DOHH2 (cell line): ENCODE data around the gene PRPF40A.
"Not testable (repeated sequence)": the region's sequence is repeated elsewhere in the genome, so short reads cannot be mapped to it uniquely, and the experiment has no call there.

ENCODE experiments used
- H3F3A ChIP-seq: fragments of 200-600 bp; sonication (generic), shearing (Covaris generic); 2 replicates; pipeline ENCODE4 v1.6.0; 2016; ENCODE audit warnings: antibody characterized with exemption, mild to moderate bottlenecking; ENCODE audit not compliant: control insufficient read depth, insufficient read depth
- H3K27ac ChIP-seq: fragments of 200-600 bp; sonication (generic); 2 replicates; pipeline ENCODE4 v1.5.1; 2014; ENCODE audit warnings: low read depth, mild to moderate bottlenecking, low read length, moderate library complexity
- H3K27me3 ChIP-seq: fragments of 200-600 bp; sonication (generic); 2 replicates; pipeline ENCODE4 v1.6.1; 2014; ENCODE audit warnings: mild to moderate bottlenecking, low read length, mixed read lengths; ENCODE audit not compliant: control insufficient read depth
- H3K36me3 ChIP-seq: fragments of 200-600 bp; sonication (generic); 2 replicates; pipeline ENCODE4 v1.6.1; 2014; ENCODE audit warnings: mild to moderate bottlenecking, low read length, moderate library complexity, mixed read lengths; ENCODE audit not compliant: control insufficient read depth
- H3K4me1 ChIP-seq: fragments of 200-600 bp; sonication (generic); 2 replicates; pipeline ENCODE4 v1.6.1; 2014; ENCODE audit warnings: mild to moderate bottlenecking, low read length, mixed read lengths; ENCODE audit not compliant: control insufficient read depth
- H3K4me2 ChIP-seq: fragments of 200-600 bp; sonication (generic); 2 replicates; pipeline ENCODE4 v1.6.0; 2014; ENCODE audit warnings: mild to moderate bottlenecking, low read length, moderate library complexity
- H3K4me3 ChIP-seq: fragments of 200-600 bp; sonication (generic); 2 replicates; pipeline ENCODE4 v1.5.1; 2014; ENCODE audit warnings: mild to moderate bottlenecking, low read length, mixed read lengths
- H3K79me2 ChIP-seq: fragments of 200-600 bp; sonication (generic); 2 replicates; pipeline ENCODE4 v1.6.1; 2014; ENCODE audit warnings: mild to moderate bottlenecking, low read length, mixed read lengths; ENCODE audit not compliant: control insufficient read depth
- H3K9me2 ChIP-seq: fragments of 200-600 bp; sonication (generic); replicated peaks from 2 replicates; pipeline ENCODE4 v1.6.1; 2014; ENCODE audit warnings: mild to moderate bottlenecking, low read length, mixed read lengths; ENCODE audit not compliant: control insufficient read depth
- H3K9me3 ChIP-seq: fragments of 200-600 bp; sonication (generic); 2 replicates; pipeline ENCODE4 v1.6.1; 2014; ENCODE audit warnings: antibody characterized with exemption, low read length, mixed read lengths; ENCODE audit not compliant: control insufficient read depth, insufficient read depth
- H4K20me1 ChIP-seq: fragments of 200-600 bp; sonication (generic); 2 replicates; pipeline ENCODE4 v1.6.0; 2014; ENCODE audit warnings: low read depth, mild to moderate bottlenecking, antibody characterized with exemption, low read length, moderate library complexity; ENCODE audit not compliant: control insufficient read depth, insufficient read depth
- EZH2phosphoT487 ChIP-seq: fragments of 200-600 bp; sonication (generic); IDR thresholded peaks from 2 replicates; pipeline ENCODE4 v1.6.1; 2017; ENCODE audit warnings: borderline replicate concordance, mild to moderate bottlenecking, antibody characterized with exemption, low read length, moderate library complexity, mixed read lengths
- TF ChIP-seq, protein P1 (sequence below): fragments of 200-600 bp; sonication (generic); IDR thresholded peaks from one replicate; pipeline ENCODE4 v1.5.1; 2014; ENCODE audit warnings: antibody characterized with exemption, mild to moderate bottlenecking, low read depth, low read length; ENCODE audit not compliant: poor library complexity, severe bottlenecking

PRPF40A gene

DNA sequence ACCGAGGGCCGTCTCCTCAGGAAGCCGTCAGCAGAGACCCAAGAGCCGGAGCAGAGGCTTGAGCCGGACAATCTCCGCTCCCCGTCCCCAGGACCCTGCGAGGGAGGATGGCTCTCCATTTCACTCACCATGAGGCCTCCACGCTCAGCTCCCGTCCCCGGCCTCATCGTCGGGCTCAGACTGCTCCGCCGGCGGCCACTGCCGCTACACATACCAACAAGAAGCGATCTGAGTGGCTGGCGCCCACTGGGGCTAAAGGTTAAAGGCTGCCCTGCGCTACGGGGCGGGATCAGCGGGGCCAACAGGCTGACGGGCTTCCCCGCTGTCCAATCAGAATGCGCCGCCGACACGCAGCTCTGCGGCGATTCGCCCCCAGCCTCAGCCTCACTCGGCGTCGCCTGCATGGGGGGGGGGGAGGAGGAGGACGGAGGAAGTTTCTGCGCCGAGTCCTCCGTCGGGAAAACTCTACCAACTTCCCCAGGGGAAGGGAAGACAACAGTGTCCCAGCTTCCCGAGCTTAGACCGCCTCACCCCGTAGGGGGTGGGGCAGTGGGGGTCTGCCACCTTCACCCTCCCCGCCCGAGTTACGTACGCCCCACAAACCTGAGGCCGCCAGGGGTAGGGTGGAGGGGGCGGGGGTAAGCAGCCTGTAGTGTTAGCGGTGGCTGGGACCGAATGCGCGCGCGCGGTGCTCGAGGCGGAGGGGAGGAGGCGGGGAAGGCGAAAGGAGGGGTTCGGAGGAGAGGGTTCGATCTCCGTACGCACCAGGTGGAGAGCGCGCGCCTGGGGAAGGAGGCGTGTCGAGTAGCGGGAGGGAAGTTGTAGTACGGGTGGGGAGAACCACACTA lies at the start of gene PRPF40A:
TSS of gene PRPF40A (minus strand) at position 234 of the 848 bp plus-strand sequence. CDS start at position 212, 22 bp downstream.
- H3K4me2 ChIP-seq, result peak within 1 kb of the TSS; percentile 77
- no peaks in the 10 kb centered on the region for H3K27me3 ChIP-seq
- H3K27ac ChIP-seq, result peak within 1 kb of the TSS; percentile 88
- peaks cover 31% of the 10 kb centered on the region for H4K20me1 ChIP-seq
- peaks cover 39% of the 10 kb centered on the region for H3K4me1 ChIP-seq
- H3K79me2 ChIP-seq, result peaks cover 88% of the 10 kb centered on the region
- no peaks in the 10 kb centered on the region for H3K9me2 ChIP-seq
- TF ChIP-seq EZH2phosphoT487, result no peak
- TF ChIP-seq, protein P1, sequence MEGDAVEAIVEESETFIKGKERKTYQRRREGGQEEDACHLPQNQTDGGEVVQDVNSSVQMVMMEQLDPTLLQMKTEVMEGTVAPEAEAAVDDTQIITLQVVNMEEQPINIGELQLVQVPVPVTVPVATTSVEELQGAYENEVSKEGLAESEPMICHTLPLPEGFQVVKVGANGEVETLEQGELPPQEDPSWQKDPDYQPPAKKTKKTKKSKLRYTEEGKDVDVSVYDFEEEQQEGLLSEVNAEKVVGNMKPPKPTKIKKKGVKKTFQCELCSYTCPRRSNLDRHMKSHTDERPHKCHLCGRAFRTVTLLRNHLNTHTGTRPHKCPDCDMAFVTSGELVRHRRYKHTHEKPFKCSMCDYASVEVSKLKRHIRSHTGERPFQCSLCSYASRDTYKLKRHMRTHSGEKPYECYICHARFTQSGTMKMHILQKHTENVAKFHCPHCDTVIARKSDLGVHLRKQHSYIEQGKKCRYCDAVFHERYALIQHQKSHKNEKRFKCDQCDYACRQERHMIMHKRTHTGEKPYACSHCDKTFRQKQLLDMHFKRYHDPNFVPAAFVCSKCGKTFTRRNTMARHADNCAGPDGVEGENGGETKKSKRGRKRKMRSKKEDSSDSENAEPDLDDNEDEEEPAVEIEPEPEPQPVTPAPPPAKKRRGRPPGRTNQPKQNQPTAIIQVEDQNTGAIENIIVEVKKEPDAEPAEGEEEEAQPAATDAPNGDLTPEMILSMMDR, result no peak
- peak within 1 kb of the TSS; percentile 97 for H3K4me3 ChIP-seq
- H3K9me3 ChIP-seq, result no peaks in the 10 kb centered on the region
- peaks cover 86% of the 10 kb centered on the region for H3K36me3 ChIP-seq
- no peaks in the 10 kb centered on the region for H3F3A ChIP-seq

GRCh38 chr2:152766928-152767327 lies 49.7 kb upstream of the PRPF40A start:
- Histone ChIP-seq H3K4me1 (no peaks in the 10 kb centered on the region), H3K27ac (no peak overlapping the region), H3K9me2 (no peaks in the 10 kb centered on the region), H3K4me3 (no peak overlapping the region), H3K79me2 (no peaks in the 10 kb centered on the region), H4K20me1 (no peaks in the 10 kb centered on the region), H3K27me3 (no peaks in the 10 kb centered on the region), H3K36me3 (peaks cover 16% of the 10 kb centered on the region), H3K4me2 (no peak overlapping the region), H3K9me3 (no peaks in the 10 kb centered on the region), H3F3A (no peaks in the 10 kb centered on the region)
- TF ChIP-seq EZH2phosphoT487, result no peak
- TF ChIP-seq, protein P1, result no peak

- no peak overlapping the region for H3K27ac ChIP-seq
- H3K36me3 ChIP-seq, result peaks cover 40% of the 10 kb centered on the region
- TF ChIP-seq, protein P1, result no peak
- no peak for TF ChIP-seq EZH2phosphoT487
Observed at GRCh38 chr2:152763651-152764050, 46.4 kb upstream of the PRPF40A start.

DNA sequence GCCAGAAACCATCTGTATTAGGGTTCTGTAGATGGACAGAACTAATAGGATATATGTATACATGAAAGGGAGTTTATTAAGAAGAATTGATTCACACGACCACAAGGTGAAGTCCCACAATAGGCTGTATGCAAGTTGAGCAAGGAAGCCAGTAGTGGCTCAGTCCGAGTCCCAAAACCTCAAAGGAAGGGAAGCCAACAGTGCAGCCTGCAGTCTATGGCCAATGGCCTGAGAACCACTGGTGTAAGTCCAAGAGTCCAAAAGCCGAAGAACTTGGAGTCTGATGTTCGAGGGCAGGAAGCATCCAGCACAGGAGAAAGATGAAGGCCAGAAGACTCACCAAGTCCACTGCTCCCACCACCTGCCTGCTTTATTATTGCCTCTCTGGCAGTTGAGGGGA lies 45.9 kb upstream of the PRPF40A start:
- not testable (repeated sequence) for H3K9me3 ChIP-seq, H3K9me2 ChIP-seq, H3K4me1 ChIP-seq, H3F3A ChIP-seq, H3K4me2 ChIP-seq, H3K27me3 ChIP-seq, H3K4me3 ChIP-seq, H3K79me2 ChIP-seq, H4K20me1 ChIP-seq, H3K27ac ChIP-seq
- peaks cover 44% of the 10 kb centered on the region for H3K36me3 ChIP-seq

More at GRCh38 chr2:152763651-152764050, 46.4 kb upstream of the PRPF40A start:
- no peak overlapping the region for H3K4me2 ChIP-seq
- H3K9me2 ChIP-seq, result no peaks in the 10 kb centered on the region
- no peaks in the 10 kb centered on the region for H4K20me1 ChIP-seq
- no peaks in the 10 kb centered on the region for H3K4me1 ChIP-seq
- no peak overlapping the region for H3K4me3 ChIP-seq
- no peaks in the 10 kb centered on the region for H3F3A ChIP-seq
- H3K79me2 ChIP-seq, result no peaks in the 10 kb centered on the region
- H3K27me3 ChIP-seq, result no peaks in the 10 kb centered on the region
- no peaks in the 10 kb centered on the region for H3K9me3 ChIP-seq
